Suprapubic skin (tissue), 4 donors: Measurements from ENCODE around the gene FKBP8. TPM values are rescaled to one million over a fixed set of nuclear protein-coding genes. Genes with fewer than 3 reads are reported as not detected.
"Not testable (repeated sequence)": the region's sequence is repeated elsewhere in the genome, so short reads cannot be mapped to it uniquely, and the experiment has no call there.

Experiments used
- DNase-seq, 2 donors: peaks; one replicate each; pipeline ENCODE4 v3.0.0-alpha.2; 2019; ENCODE audit warnings: low spot score in 2 of 2
- H3K27ac ChIP-seq: fragments of 200-600 bp; sonication (generic); one replicate; pipeline ENCODE4 v1.5.1; 2019
- H3K27me3 ChIP-seq: fragments of 200-600 bp; sonication (generic); one replicate; pipeline ENCODE4 v1.5.1; 2019
- H3K36me3 ChIP-seq: fragments of 200-600 bp; sonication (generic); one replicate; pipeline ENCODE4 v1.5.1; 2019
- H3K4me1 ChIP-seq: fragments of 200-600 bp; sonication (generic); one replicate; pipeline ENCODE4 v1.5.1; 2019
- H3K4me3 ChIP-seq: fragments of 200-600 bp; sonication (generic); one replicate; pipeline ENCODE4 v1.5.1; 2019; ENCODE audit warnings: mild to moderate bottlenecking
- H3K9me3 ChIP-seq: fragments of 200-600 bp; sonication (generic); one replicate; pipeline ENCODE4 v1.5.1; 2019
- EP300 ChIP-seq: sonication (generic); formaldehyde crosslinking; IDR thresholded peaks from one replicate; pipeline ENCODE4 v1.6.1; 2017; ENCODE audit warnings: antibody characterized with exemption
- POLR2A ChIP-seq, 2 donors: fragments of 450-650 bp; IDR thresholded peaks; one replicate each; pipeline ENCODE4 v1.6.1; 2017; ENCODE audit warnings: antibody characterized with exemption in 2 of 2, mild to moderate bottlenecking in 2 of 2, moderate library complexity in 2 of 2
- POLR2AphosphoS5 ChIP-seq, 3 donors: sonication (generic); formaldehyde crosslinking; IDR thresholded peaks; one replicate each; pipeline ENCODE4 v1.6.1; 2017; ENCODE audit warnings: antibody characterized with exemption in 3 of 3
- WGBS: methylation state at CpG from one replicate; pipeline ENCODE4 v1.1.5; 2018; 5-methylcytosine and 5-hydroxymethylcytosine counted together
- total RNA-seq, 4 donors: library from RNA; depleted of rRNA; stranded (reverse); fragments of >200 nt; gene quantifications; one replicate each; pipeline ENCODE4 v1.1.0, GENCODE V29; 2016
- TF ChIP-seq, protein P1 (sequence below), 2 donors: fragments of 200-600 bp in 1 of 2; fragments of 450-650 bp in 1 of 2; sonication (generic) in 1 of 2; IDR thresholded peaks; one replicate each; pipeline ENCODE4 v1.5.1; 2016 to 2019; ENCODE audit warnings: antibody characterized with exemption in 2 of 2, mild to moderate bottlenecking in 1 of 2, moderate library complexity in 1 of 2

FKBP8 gene
- 100 to 1,000 TPM; 194 to 217 (median 203) TPM for total RNA-seq

DNA sequence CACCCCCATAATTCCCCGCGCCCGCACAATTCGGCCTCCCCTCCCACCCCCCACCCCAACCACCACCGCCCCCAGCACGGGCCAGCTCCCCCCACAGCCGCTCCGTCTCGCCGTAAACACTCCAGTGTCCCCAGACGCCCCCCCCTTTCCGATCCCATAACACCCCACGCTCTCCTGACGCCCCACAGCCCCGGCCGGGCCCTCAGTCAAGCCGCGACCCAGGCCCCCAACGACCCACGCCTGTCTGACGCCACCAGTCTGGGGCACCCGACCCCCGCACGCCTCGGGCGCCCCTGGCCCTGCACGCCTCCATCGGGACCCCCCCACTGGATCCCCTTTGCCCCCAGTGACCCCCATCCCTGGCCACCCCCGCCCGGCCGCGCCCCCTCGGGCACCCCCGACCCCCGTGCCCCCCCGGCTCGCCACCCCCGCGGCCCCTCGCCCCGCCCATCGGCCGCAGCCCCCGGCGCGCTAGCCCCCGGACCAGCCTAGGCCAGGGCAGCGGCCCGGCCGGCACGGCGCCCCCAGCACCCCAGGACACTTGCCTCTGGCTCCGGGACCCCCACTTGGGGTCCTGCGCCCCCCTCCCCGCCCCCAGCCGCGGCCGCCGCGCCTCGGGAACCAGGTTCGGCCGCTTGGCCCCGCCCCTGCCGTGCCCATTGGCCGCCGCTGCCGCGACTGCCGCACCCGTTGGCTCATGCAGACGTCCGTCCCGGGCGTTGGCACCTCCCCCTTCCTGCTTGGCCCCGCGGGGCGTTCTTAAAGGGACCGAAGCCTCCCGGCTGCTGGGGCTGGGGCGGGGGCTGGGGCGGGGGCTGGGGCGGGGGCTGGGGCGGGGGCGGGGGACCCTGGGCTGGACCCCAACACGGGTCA is at the start of gene FKBP8:
TSS of gene FKBP8 (minus strand) at position 633 of the 873 bp plus-strand sequence. CDS start 1,603 bp downstream, outside the sequence.
- Histone ChIP-seq H3K27me3 (no peaks in the 10 kb centered on the region), H3K4me1 (peaks cover 16% of the 10 kb centered on the region), H3K9me3 (no peaks in the 10 kb centered on the region), H3K36me3 (peaks cover 22% of the 10 kb centered on the region), H3K27ac (peak within 1 kb of the TSS; percentile 90), H3K4me3 (peak within 1 kb of the TSS; percentile 66)
- TF ChIP-seq, protein P1, sequence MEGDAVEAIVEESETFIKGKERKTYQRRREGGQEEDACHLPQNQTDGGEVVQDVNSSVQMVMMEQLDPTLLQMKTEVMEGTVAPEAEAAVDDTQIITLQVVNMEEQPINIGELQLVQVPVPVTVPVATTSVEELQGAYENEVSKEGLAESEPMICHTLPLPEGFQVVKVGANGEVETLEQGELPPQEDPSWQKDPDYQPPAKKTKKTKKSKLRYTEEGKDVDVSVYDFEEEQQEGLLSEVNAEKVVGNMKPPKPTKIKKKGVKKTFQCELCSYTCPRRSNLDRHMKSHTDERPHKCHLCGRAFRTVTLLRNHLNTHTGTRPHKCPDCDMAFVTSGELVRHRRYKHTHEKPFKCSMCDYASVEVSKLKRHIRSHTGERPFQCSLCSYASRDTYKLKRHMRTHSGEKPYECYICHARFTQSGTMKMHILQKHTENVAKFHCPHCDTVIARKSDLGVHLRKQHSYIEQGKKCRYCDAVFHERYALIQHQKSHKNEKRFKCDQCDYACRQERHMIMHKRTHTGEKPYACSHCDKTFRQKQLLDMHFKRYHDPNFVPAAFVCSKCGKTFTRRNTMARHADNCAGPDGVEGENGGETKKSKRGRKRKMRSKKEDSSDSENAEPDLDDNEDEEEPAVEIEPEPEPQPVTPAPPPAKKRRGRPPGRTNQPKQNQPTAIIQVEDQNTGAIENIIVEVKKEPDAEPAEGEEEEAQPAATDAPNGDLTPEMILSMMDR (IDR thresholded peaks at IDR 0.05) = no peak
- no peak for TF ChIP-seq EP300
- no peak for TF ChIP-seq POLR2AphosphoS5 (IDR thresholded peaks at IDR 0.05)
- no peak for TF ChIP-seq POLR2A (IDR thresholded peaks at IDR 0.05)
- peak; percentile 97 for DNase-seq
- WGBS = 0% methylated on average over 27 of the region's 86 CpGs

DNA sequence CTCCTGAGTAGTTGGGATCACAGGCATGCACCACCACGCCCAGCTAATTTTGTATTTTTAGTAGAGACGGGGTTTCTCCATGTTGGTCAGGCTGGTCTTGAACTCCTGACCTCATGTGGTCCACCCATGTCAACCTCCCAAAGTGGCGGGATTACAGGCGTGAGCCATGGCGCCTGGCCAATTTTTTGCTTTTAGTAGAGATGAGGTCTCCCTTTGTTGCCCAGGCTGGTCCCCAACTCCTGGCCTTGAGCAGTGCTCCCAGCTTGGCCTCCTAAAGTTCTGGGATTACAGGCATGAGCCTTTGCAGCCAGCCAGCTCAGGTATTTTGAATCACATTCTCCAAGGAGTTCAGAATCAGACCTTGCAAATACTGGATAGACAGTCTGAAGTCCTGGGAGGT is 49.4 kb upstream of the FKBP8 start:
- 65% methylated on average over 5 of the region's 5 CpGs for WGBS
- peaks cover 56% of the 10 kb centered on the region for H3K4me1 ChIP-seq
- H3K27me3 ChIP-seq, H3K27ac ChIP-seq, H3K4me3 ChIP-seq, H3K9me3 ChIP-seq, DNase-seq: not testable (repeated sequence)
- peaks cover 11% of the 10 kb centered on the region for H3K36me3 ChIP-seq

DNA sequence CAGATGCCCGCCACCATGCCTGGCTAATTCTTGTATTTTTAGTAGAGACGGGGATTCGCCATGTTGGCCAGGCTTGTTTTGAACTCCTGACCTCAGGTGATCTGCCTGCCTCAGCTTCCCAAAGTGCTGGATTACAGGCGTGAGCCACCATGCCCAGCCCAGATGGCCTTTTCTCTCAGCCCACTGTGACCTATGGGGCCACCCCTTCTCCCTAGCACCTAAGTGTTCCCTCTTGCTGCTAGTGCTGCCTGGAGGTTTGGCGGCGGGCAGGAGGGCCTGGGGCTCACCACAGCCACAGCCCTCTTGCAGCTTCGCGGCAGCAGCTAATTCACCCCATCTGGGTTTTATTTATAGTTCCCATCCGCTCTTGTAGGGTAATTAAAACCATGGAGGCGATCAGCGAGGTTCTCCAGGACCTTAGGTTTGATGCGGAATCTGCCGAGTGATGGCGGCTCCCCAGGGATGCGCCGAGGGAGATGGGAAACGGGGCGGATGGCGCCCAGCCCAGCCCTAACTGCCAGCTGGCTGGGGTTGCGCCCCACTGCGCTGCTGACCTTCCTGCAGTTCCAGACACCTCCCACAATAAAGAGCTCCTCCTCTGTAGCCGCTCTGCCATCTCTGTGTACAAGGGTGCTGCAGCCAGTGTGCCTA is 48.5 kb upstream of the FKBP8 start:
- Histone ChIP-seq H3K36me3 (peaks cover 11% of the 10 kb centered on the region), H3K4me3 (no peak overlapping the region), H3K27ac (no peak overlapping the region), H3K4me1 (peaks cover 58% of the 10 kb centered on the region), H3K27me3 (no peaks in the 10 kb centered on the region), H3K9me3 (no peaks in the 10 kb centered on the region)
- DNase-seq = no peak
- 77% methylated on average over 10 of the region's 22 CpGs for WGBS
- TF ChIP-seq, protein P1 (IDR thresholded peaks at IDR 0.05) = no peak
- TF ChIP-seq POLR2AphosphoS5 (IDR thresholded peaks at IDR 0.05) (no peak), POLR2A (IDR thresholded peaks at IDR 0.05) (no peak), EP300 (no peak)

DNA sequence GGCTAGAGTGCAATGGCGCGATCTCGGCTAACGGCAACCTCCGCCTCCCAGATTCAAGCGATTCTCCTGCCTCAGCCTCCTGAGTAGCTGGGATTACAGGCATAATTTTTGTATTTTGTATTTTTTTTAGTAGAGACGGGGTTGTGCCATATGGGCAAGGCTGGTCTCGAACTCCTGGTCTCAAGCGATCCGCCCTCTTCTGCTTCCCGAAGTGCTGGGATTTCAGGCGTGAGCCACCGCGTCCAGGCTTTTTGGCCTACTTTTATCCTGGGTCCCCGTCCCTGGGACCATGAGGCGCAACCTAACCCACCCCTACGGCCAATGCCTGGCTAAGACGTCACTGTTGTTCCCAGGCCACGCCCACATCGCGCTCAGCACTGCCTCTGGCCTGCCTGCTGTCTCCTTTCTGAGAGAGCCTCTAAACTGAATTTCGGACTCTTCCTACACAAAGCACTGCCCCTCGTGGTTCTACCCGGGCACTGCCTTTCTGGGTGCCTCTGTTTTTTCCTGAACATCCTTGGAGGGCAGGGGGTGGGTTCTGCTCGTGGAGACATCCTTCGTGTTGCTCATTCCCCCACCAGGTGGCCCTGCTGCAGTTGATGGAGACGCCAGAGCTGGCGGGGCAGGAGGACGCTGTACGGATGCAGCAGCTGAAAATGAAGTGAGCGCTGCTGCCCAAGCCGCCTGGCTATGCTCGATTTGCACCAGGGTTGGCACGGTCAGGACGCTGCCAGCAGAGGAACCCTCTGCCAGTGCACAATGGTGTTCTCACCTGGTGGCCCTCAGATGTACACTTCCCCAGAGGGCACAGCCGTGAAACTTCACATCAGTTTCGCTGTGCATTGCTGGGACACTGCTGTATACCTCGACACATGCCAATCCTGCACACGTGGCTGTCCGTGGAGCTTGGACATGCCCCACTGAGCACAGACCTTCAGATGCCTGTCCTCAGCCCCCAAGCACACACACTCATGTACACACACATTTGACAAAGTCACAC is 47.2 kb upstream of the FKBP8 start:
- DNase-seq = no peak
- TF ChIP-seq EP300 = no peak
- WGBS = 74% methylated on average over 30 of the region's 40 CpGs
- H3K4me1 ChIP-seq = peaks cover 58% of the 10 kb centered on the region
- H3K9me3 ChIP-seq = no peaks in the 10 kb centered on the region
- H3K27me3 ChIP-seq = no peaks in the 10 kb centered on the region
- peak overlapping the region; percentile 87 for H3K4me3 ChIP-seq
- H3K36me3 ChIP-seq = peaks cover 11% of the 10 kb centered on the region
- H3K27ac ChIP-seq = peak overlapping the region; percentile 31

DNA sequence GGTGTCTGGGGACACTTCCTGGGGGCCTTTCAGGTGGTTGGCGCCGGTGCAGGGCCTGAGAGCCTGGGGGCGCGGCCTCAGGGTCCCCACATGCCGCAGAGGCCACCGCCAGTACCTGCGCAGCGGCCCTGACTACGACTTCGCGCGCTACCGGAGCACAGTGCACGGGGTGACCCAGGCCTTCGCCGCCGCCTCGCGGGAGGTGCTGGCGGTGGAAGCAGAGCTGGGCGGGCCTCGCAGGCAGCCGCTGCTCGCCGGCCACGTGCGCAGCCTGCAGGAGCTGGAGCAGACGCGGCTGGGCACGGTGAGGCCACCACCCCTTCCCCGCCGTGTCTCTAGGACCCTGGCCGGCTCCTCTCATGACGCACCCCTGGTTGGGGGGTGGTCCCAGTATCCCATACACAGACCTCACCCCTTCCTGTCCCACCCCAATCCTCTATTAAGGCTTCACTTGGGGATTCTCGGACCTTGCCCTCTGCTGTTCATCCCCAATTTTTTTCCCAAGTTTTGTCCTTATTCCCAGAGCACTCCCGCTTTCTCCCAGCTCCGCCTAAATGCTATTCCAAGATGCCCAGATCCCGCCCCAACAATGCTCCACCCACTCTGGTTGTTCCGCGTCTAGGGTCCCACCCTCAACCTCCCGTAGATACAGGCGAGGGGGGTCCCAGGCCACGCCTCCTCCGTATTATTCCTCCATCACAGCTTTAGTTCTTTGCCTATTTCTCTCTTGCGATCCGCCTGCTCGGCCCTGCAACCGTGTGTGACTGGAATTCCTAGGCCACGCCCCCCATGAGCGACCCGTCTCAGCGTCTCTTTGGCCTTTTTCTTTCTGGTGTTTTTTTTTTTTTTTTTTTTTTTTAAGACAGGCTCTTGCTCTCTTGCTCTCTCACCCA is 46.3 kb upstream of the FKBP8 start:
- Histone ChIP-seq H3K4me1 (peaks cover 49% of the 10 kb centered on the region), H3K27ac (peak overlapping the region; percentile 80), H3K4me3 (peak overlapping the region; percentile 87), H3K36me3 (peaks cover 11% of the 10 kb centered on the region), H3K27me3 (no peaks in the 10 kb centered on the region), H3K9me3 (no peaks in the 10 kb centered on the region)
- TF ChIP-seq POLR2A (IDR thresholded peaks at IDR 0.05) (no peak), EP300 (no peak), POLR2AphosphoS5 (IDR thresholded peaks at IDR 0.05) (peak in 1 of 3 donors; percentile 34)
- TF ChIP-seq, protein P1 (IDR thresholded peaks at IDR 0.05) = peak; percentile 15 to 29
- WGBS = 12% methylated on average over 29 of the region's 52 CpGs
- peak in 1 of 2 donors; percentile 79 for DNase-seq
